Epithelial cell of prostate (primary cell): ENCODE data around the gene MAP3K9.
"Not testable (repeated sequence)": the region's sequence is repeated elsewhere in the genome, so short reads cannot be mapped to it uniquely, and the experiment has no call there.

Source experiments
- DNase-seq: peaks from one replicate; pipeline ENCODE4 v3.0.0-alpha.2; 2011; ENCODE audit warnings: low read depth, low spot score
- H3K27ac ChIP-seq: fragments of 450-650 bp; 2 replicates; pipeline ENCODE4 v1.5.1; 2017; ENCODE audit warnings: mild to moderate bottlenecking

Gene MAP3K9

GRCh38 chr14:70706177-70706576, 103.1 kb downstream of the MAP3K9 start:
- no peak for DNase-seq
- peak overlapping the region; percentile 48 for H3K27ac ChIP-seq

- no peak overlapping the region for H3K27ac ChIP-seq
- DNase-seq, result no peak
These were observed 104.4 kb downstream of the MAP3K9 start for GRCh38 chr14:70704960-70705359.

DNA sequence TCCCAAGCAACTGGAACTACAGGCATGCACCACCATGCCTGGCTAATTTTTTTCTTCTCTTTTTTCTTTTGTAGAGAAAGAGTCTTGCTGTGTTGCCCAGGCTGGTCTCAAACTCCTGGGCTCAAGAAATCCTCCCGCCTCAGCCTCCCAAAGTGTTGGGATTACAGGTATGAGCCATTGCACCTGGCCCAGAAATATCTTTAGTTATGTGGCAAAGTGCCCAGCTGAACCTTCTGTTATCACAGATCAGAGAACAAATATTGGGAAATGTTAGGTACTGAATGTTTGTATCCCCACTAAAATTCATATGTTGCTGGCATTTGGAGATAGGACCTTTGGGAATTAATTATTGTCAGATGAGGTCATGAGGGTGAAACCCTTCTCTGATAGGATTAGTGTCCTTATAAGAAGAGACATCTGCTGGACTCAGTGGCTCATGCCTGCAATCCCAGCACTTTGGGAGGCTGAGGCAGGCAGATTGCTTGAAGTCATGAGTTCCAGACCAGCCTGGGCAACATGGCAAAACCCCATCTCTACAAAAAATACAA, 105.6 kb downstream of the MAP3K9 start:
- not testable (repeated sequence) for H3K27ac ChIP-seq, DNase-seq

DNA sequence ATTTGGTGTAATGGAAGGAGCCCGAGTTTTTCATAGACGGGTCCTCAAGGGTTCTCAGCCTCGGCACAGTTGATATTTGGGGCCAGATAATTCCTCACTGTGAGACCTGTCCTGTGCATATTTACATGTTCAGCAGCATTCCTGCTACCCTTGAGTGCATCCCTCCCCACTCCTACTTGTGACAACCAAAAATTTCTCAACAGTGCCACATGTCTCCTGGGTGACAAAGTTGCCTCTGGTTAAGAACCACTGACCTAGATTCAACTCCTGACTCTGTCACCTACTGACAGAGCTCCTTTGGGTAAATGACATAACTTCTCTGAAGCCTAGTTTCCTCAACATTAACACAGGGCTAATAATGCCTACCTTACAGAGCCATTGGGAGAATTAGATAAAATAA, 107.2 kb downstream of the MAP3K9 start:
- peak overlapping the region; percentile 97 for H3K27ac ChIP-seq
- DNase-seq, result no peak

DNA sequence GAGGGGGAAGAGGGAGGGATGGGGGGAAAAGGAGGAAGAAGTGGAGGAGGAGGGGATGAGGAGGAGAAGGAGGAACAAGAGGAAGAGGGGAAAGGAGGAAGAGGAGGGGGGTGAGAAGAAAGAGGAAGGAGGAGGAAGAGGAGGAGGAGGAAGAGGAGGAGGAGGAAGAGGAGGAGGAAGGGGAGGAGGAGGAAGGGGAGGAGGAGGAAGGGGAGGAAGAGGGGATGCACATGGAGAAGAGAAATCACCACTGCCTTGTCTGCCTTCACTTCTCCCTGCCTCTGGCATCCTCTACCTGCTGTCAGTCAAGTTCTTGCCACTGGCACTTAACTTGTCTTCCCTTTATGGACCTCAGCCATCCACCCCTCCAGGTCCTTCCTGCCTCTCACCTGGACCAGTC, 107.7 kb downstream of the MAP3K9 start:
- no peak for DNase-seq

GRCh38 chr14:70700955-70701585, 108.2 kb downstream of the MAP3K9 start:
- no peak for DNase-seq
- H3K27ac ChIP-seq, result peak overlapping the region; percentile 97

More for the DNA sequence above, 107.7 kb downstream of the MAP3K9 start:
- peak overlapping the region; percentile 97 for H3K27ac ChIP-seq

DNA sequence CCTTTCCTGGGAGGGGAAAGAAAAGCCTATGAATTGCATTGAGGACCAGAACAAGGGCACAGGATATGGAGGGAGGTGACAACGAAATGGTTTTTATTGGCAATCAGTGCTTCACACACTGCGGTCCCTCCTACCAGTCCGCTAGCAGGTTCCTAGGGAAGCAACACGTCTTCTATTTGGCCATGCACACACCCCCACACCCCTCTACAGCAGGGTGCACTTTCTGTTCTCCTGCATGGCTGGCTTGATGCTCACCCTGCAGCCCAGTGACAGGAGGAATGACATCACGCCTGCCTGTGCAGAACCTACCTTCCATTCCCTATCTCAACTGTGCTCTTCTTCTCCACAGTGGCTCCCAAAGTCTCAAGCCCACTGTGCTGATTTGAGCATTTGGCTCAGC, 109.7 kb downstream of the MAP3K9 start:
- DNase-seq, result no peak
- peak overlapping the region; percentile 97 for H3K27ac ChIP-seq

DNA sequence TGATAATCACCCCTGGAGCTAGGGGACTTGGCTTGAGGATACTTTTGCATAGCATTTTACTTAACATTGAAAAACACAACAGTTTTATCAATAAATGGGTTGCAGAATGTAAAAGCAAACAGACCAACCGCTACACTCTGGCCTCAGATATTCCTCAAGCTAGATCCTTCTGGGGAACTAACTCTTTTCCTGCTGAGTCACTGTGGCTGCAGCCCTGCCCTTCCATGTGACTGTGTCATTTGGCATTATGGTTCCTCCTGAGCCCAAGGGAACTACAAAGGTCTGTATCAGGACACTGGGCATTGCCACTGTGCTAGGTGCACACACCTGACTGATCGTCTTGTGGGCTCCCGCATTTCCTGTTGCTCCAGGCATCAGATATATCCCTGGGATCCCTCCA, 111.0 kb downstream of the MAP3K9 start:
- peak overlapping the region; percentile 97 for H3K27ac ChIP-seq
- DNase-seq, result no peak

DNA sequence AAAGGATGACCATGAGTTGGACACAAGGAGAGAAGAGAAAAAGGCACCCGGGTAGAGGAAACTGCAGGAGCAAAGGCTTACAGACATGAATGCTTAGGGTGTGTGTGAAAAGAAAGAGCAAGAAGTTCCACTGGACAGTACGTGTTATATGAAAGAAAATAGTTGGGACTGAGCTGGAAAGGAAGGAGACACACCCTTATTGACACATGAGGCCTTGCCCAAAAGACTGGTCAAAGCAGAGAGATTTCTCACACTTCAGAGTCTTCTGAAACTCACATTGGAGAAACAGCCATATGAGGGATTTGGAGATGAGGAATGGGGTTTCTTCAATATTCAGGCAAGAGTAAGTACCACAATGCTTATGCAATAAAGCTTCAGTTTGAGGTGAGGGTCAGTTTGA, 111.6 kb downstream of the MAP3K9 start:
- DNase-seq, result no peak
- peak overlapping the region; percentile 97 for H3K27ac ChIP-seq

GRCh38 chr14:70696026-70696425, 113.3 kb downstream of the MAP3K9 start:
- DNase-seq, result no peak
- H3K27ac ChIP-seq, result peak overlapping the region; percentile 97

GRCh38 chr14:70692210-70692609, 117.1 kb downstream of the MAP3K9 start:
- peak; percentile 62 for DNase-seq
- peak overlapping the region; percentile 57 for H3K27ac ChIP-seq

- no peak for DNase-seq
- no peak overlapping the region for H3K27ac ChIP-seq
These were observed 123.7 kb downstream of the MAP3K9 start for GRCh38 chr14:70685474-70686197.

- DNase-seq, result no peak
- no peak overlapping the region for H3K27ac ChIP-seq
These were observed 125.3 kb downstream of the MAP3K9 start for GRCh38 chr14:70683983-70684382.

- no peak for DNase-seq
- H3K27ac ChIP-seq, result no peak overlapping the region
These were observed 128.6 kb downstream of the MAP3K9 start for GRCh38 chr14:70680748-70681147.

GRCh38 chr14:70677341-70677740, 132.0 kb downstream of the MAP3K9 start:
- no peak for DNase-seq

More at GRCh38 chr14:70677341-70677740, 132.0 kb downstream of the MAP3K9 start:
- no peak overlapping the region for H3K27ac ChIP-seq
